Ovary (tissue), 3 donors: Measurements from ENCODE around the gene STRADB.

Source experiments
- POLR2A ChIP-seq: fragments of 450-650 bp; IDR thresholded peaks from one replicate; pipeline ENCODE4 v1.6.1; 2017; ENCODE audit warnings: antibody characterized with exemption, mild to moderate bottlenecking, moderate library complexity
- TF ChIP-seq, protein P1 (sequence below), 3 donors: fragments of 450-650 bp in 2 of 3; fragments of 200-600 bp in 1 of 3; IDR thresholded peaks; one replicate each; pipeline versions ENCODE4 v1.5.1 to v1.8.0; 2016 to 2022; ENCODE audit warnings: antibody characterized with exemption in 3 of 3, mild to moderate bottlenecking in 1 of 3
- donor health status: DM: no; HTN: no; CAD: no.

DNA sequence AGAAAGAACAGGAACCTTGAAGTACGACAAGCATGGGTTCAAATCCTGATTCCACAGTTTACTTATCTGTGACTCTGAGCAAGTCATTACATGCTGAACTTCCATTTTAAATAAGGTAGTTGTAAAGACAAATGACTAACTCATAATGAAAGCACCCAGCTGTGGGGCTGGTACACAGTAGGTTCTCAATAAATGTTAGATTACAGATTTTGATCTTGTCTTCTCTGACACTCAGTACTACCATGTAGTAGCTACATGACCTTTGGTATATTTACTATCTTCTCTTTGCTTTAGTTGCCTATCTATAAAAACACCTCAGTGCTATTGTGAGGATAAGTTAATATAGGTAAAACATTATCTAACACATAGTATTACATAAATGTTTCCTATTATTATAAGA is 3.5 kb upstream of the STRADB start:
- no peak for TF ChIP-seq POLR2A
- TF ChIP-seq, protein P1, sequence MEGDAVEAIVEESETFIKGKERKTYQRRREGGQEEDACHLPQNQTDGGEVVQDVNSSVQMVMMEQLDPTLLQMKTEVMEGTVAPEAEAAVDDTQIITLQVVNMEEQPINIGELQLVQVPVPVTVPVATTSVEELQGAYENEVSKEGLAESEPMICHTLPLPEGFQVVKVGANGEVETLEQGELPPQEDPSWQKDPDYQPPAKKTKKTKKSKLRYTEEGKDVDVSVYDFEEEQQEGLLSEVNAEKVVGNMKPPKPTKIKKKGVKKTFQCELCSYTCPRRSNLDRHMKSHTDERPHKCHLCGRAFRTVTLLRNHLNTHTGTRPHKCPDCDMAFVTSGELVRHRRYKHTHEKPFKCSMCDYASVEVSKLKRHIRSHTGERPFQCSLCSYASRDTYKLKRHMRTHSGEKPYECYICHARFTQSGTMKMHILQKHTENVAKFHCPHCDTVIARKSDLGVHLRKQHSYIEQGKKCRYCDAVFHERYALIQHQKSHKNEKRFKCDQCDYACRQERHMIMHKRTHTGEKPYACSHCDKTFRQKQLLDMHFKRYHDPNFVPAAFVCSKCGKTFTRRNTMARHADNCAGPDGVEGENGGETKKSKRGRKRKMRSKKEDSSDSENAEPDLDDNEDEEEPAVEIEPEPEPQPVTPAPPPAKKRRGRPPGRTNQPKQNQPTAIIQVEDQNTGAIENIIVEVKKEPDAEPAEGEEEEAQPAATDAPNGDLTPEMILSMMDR (IDR thresholded peaks at IDR 0.05), result no peak
